H9 (cell line): ENCODE results near the gene BPIFA3. TPM values are rescaled to one million over a fixed set of nuclear protein-coding genes. Genes with fewer than 3 reads are reported as not detected.

Experiments used
- DNase-seq: peaks from one replicate; pipeline ENCODE4 v3.0.0-alpha.2; 2017
- H2AFZ ChIP-seq: one replicate; pipeline ENCODE4 v1.6.1; 2013; ENCODE audit warnings: mild to moderate bottlenecking, low read length, control low read depth, moderate library complexity
- H2AK5ac ChIP-seq: 2 replicates; pipeline ENCODE4 v1.6.1; 2013; ENCODE audit warnings: low read length, control low read depth, mixed read lengths; ENCODE audit not compliant: insufficient read length
- H2BK120ac ChIP-seq: one replicate; pipeline ENCODE4 v1.6.1; 2013; ENCODE audit warnings: low read depth, mild to moderate bottlenecking, low read length, control low read depth, inconsistent platforms; ENCODE audit not compliant: poor library complexity, severe bottlenecking
- H2BK12ac ChIP-seq: 2 replicates; pipeline ENCODE4 v1.6.1; 2013; ENCODE audit warnings: low read length, control low read depth, mixed read lengths, low read depth; ENCODE audit not compliant: insufficient read length
- H2BK15ac ChIP-seq: 2 replicates; pipeline ENCODE4 v1.6.1; 2013; ENCODE audit warnings: low read depth, low read length, control low read depth
- H2BK20ac ChIP-seq: one replicate; pipeline ENCODE4 v1.6.1; 2013; ENCODE audit warnings: low read depth, mild to moderate bottlenecking, low read length, control low read depth, inconsistent platforms; ENCODE audit not compliant: poor library complexity, severe bottlenecking
- H2BK5ac ChIP-seq: 2 replicates; pipeline ENCODE4 v1.6.1; 2013; ENCODE audit warnings: low read length, control low read depth, mixed read lengths; ENCODE audit not compliant: insufficient read length
- H3K14ac ChIP-seq: 2 replicates; pipeline ENCODE4 v1.6.1; 2013; ENCODE audit warnings: low read length, control low read depth; ENCODE audit not compliant: insufficient read depth
- H3K18ac ChIP-seq: 2 replicates; pipeline ENCODE4 v1.6.1; 2013; ENCODE audit warnings: low read depth, mild to moderate bottlenecking, mixed read lengths, low read length, control low read depth; ENCODE audit not compliant: insufficient read length
- H3K23ac ChIP-seq: 2 replicates; pipeline ENCODE4 v1.6.1; 2013; ENCODE audit warnings: low read length, control low read depth, mixed read lengths, low read depth; ENCODE audit not compliant: insufficient read length
- H3K23me2 ChIP-seq: 2 replicates; pipeline ENCODE4 v1.6.1; 2013; ENCODE audit warnings: low read depth, mild to moderate bottlenecking, mixed read lengths, low read length, control low read depth; ENCODE audit not compliant: insufficient read length, poor library complexity, severe bottlenecking
- H3K27ac ChIP-seq: 2 replicates; pipeline ENCODE4 v1.5.1; 2013; ENCODE audit warnings: low read length, control low read depth, mixed read lengths, low read depth; ENCODE audit not compliant: insufficient read length
- H3K27me3 ChIP-seq: 2 replicates; pipeline ENCODE4 v1.6.1; 2013; ENCODE audit warnings: low read length, control low read depth, inconsistent platforms; ENCODE audit not compliant: insufficient read depth
- H3K4ac ChIP-seq: 2 replicates; pipeline ENCODE4 v1.6.1; 2013; ENCODE audit warnings: low read depth, mild to moderate bottlenecking, control low read depth, inconsistent platforms, low read length, moderate library complexity
- H3K4me1 ChIP-seq: 2 replicates; pipeline ENCODE4 v1.6.1; 2013; ENCODE audit warnings: low read length, control low read depth, inconsistent platforms; ENCODE audit not compliant: insufficient read depth
- H3K4me2 ChIP-seq: 2 replicates; pipeline ENCODE4 v1.6.1; 2013; ENCODE audit warnings: low read length, control low read depth, mixed read lengths; ENCODE audit not compliant: insufficient read length, insufficient read depth
- H3K56ac ChIP-seq: 2 replicates; pipeline ENCODE4 v1.6.1; 2013; ENCODE audit warnings: low read depth, mild to moderate bottlenecking, mixed read lengths, low read length, control low read depth; ENCODE audit not compliant: insufficient read length
- H3K79me1 ChIP-seq: 2 replicates; pipeline ENCODE4 v1.6.1; 2013; ENCODE audit warnings: low read depth, mild to moderate bottlenecking, moderate library complexity, low read length, control low read depth, inconsistent platforms; ENCODE audit not compliant: insufficient read depth, poor library complexity, severe bottlenecking
- H3K79me2 ChIP-seq: 2 replicates; pipeline ENCODE4 v1.6.1; 2013; ENCODE audit warnings: low read length, control low read depth, inconsistent platforms; ENCODE audit not compliant: insufficient read depth
- H3K9ac ChIP-seq: 2 replicates; pipeline ENCODE4 v1.6.1; 2013; ENCODE audit warnings: low read length, control low read depth, mixed read lengths; ENCODE audit not compliant: insufficient read length; ENCODE audit errors: extremely low read depth
- H3K9me3 ChIP-seq: one replicate; pipeline ENCODE4 v1.6.1; 2013; ENCODE audit warnings: low read depth, low read length, inconsistent platforms; ENCODE audit not compliant: control insufficient read depth
- H3T11ph ChIP-seq: one replicate; pipeline ENCODE4 v1.6.1; 2013; ENCODE audit warnings: mild to moderate bottlenecking, low read length, control low read depth, inconsistent platforms
- H4K20me1 ChIP-seq: one replicate; pipeline ENCODE4 v1.6.1; 2013; ENCODE audit not compliant: control insufficient read depth, insufficient read length, insufficient read depth
- H4K5ac ChIP-seq: 2 replicates; pipeline ENCODE4 v1.6.1; 2013; ENCODE audit warnings: low read depth, mild to moderate bottlenecking, mixed read lengths, low read length, control low read depth; ENCODE audit not compliant: insufficient read length
- H4K8ac ChIP-seq: replicated peaks from 2 replicates; pipeline ENCODE4 v1.6.1; 2013; ENCODE audit warnings: low read length, control low read depth, mixed read lengths, low read depth; ENCODE audit not compliant: insufficient read length
- H4K91ac ChIP-seq: 2 replicates; pipeline ENCODE4 v1.6.1; 2013; ENCODE audit warnings: low read depth, mild to moderate bottlenecking, moderate library complexity, mixed read lengths, low read length, control low read depth; ENCODE audit not compliant: insufficient read length
- H3K27ac Mint-ChIP-seq, 3 experiments: 2 replicates in 2 of 3; 3 replicates in 1 of 3; pipeline ENCODE4 v1.8.0; 2020 to 2021; ENCODE audit warnings: mixed read lengths in 3 of 3, mild to moderate bottlenecking in 1 of 3, moderate library complexity in 1 of 3
- H3K27me3 Mint-ChIP-seq: 2 replicates; pipeline ENCODE4 v1.8.0; 2021; ENCODE audit warnings: low read depth, mild to moderate bottlenecking, moderate library complexity, mixed read lengths
- H3K36me3 Mint-ChIP-seq, 3 experiments: 2 replicates in 2 of 3; 3 replicates in 1 of 3; pipeline ENCODE4 v1.8.0; 2020 to 2021; ENCODE audit warnings: low read depth in 3 of 3, mixed read lengths in 3 of 3; ENCODE audit not compliant: insufficient read depth in 1 of 3
- H3K4me1 Mint-ChIP-seq, 2 experiments: 2 replicates each; pipeline ENCODE4 v1.8.0; 2020; ENCODE audit warnings: mixed read lengths in 2 of 2
- H3K4me3 Mint-ChIP-seq, 2 experiments: 2 replicates in 1 of 2; 3 replicates in 1 of 2; pipeline ENCODE4 v1.8.0; 2020 to 2021; ENCODE audit warnings: mild to moderate bottlenecking in 2 of 2, mixed read lengths in 2 of 2, moderate library complexity in 1 of 2
- H3K9me3 Mint-ChIP-seq, 2 experiments: 2 replicates in 1 of 2; 3 replicates in 1 of 2; pipeline ENCODE4 v1.8.0; 2020; ENCODE audit warnings: mild to moderate bottlenecking in 2 of 2, mixed read lengths in 2 of 2, moderate library complexity in 1 of 2
- CTCF ChIP-seq: fragments of 200-600 bp; sonication (generic); conservative IDR thresholded peaks from 3 replicates; pipeline ENCODE4 v1.8.0; 2021; ENCODE audit warnings: antibody characterized with exemption, mild to moderate bottlenecking
- WGBS: extraction: QIAGEN DNeasy Blood & Tissue Kit; methylation state at CpG from one replicate; pipeline ENCODE4 v1.1.7; 2013; ENCODE audit warnings: missing lambda C conversion rate, low lambda C conversion rate, mixed read lengths; ENCODE audit not compliant: insufficient read length; ENCODE audit errors: extremely low coverage; 5-methylcytosine and 5-hydroxymethylcytosine counted together
- total RNA-seq: library from RNA; stranded (reverse); gene quantifications from 2 replicates; pipeline ENCODE4 v1.2.1, GENCODE V29; 2021

Gene BPIFA3
- total RNA-seq, 1 experiment from 2014 or later: not detected

DNA sequence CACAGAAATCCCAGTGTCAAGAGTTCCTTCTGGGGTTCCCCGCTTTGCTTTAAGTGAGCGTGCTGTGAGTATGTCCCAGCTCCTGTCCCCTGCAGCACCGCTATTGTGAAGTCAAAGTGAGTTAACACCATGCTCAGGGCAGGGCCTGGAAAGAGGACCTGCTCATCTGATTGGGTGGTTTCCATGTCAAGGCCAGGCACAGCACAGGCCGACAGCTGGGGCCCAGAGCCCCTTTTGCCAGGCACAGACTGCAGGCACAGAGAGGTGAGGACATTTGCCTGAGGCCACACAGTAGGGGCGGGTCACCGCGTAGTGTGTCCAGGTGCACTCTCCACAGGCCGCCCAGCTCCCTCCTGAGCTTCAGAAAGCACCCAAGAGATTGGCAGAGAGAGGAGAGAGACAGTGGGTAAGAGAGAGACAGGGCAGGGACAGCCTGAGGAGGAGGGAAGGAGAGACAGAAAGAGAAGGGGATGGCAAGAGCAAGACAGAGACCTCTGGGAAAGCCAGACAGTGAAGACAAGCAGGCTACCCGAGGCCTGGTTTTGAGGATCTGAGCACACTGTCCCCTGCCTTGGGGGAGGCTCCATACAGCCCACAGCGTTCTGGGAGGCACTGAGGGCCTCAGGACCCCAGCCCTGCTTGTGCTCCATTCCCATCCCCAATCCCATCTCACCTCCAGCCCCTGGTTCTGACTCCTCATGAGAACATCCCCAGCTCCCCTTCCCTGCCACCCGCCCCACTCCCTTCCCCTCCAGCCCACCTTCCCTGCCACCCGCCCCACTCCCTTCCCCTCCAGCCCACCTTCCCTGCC, 59.4 kb downstream of the BPIFA3 start:
- Histone ChIP-seq H4K8ac (no peak overlapping the region), H4K5ac (no peak overlapping the region), H3K14ac (no peak overlapping the region), H3T11ph (no peak overlapping the region), H3K79me2 (no peaks in the 10 kb centered on the region), H3K27ac (no peak overlapping the region), H3K27me3 (no peaks in the 10 kb centered on the region), H2BK15ac (no peak overlapping the region), H3K56ac (no peak overlapping the region), H4K20me1 (peaks cover 2% of the 10 kb centered on the region), H2BK12ac (no peak overlapping the region), H3K23ac (no peak overlapping the region), H3K79me1 (no peaks in the 10 kb centered on the region), H2BK120ac (no peak overlapping the region), H4K91ac (no peak overlapping the region), H2BK20ac (no peak overlapping the region), H3K4me2 (no peak overlapping the region), H3K9ac (no peak overlapping the region), H2BK5ac (no peak overlapping the region), H3K4me1 (no peaks in the 10 kb centered on the region; the same call in 1 of the 2 replicates), H3K18ac (no peak overlapping the region), H3K23me2 (no peaks in the 10 kb centered on the region), H3K4ac (no peak overlapping the region), H3K9me3 (no peaks in the 10 kb centered on the region), H2AK5ac (no peak overlapping the region), H2AFZ (no peak overlapping the region)
- no peaks in the 10 kb centered on the region for H3K36me3 Mint-ChIP-seq
- peaks cover 15% of the 10 kb centered on the region for H3K27me3 Mint-ChIP-seq
- H3K27ac Mint-ChIP-seq: no peak overlapping the region; a peak in 1 of 7 replicates
- WGBS: no CpG with 5 or more reads among the region's 12 CpGs
- TF ChIP-seq CTCF: no peak
- no peak overlapping the region for H3K4me3 Mint-ChIP-seq
- no peaks in the 10 kb centered on the region for H3K9me3 Mint-ChIP-seq
- H3K4me1 Mint-ChIP-seq: peaks cover 19 to 30% of the 10 kb centered on the region in 2 experiments
- peak; percentile 41 for DNase-seq

Other genes starting within 250 kb of the BPIFA3 start
- not detected in 2 replicates for gene SUN5, start 212.9 kb upstream of the BPIFA3 start, total RNA-seq
- not detected in 2 replicates for gene BPIFB2, start 209.6 kb upstream of the BPIFA3 start, total RNA-seq
- gene BPIFB6, start 185.7 kb upstream of the BPIFA3 start, total RNA-seq: not detected in 2 replicates
- not detected in 2 replicates for gene BPIFB3, start 163.4 kb upstream of the BPIFA3 start, total RNA-seq
- gene BPIFB4, start 137.7 kb upstream of the BPIFA3 start, total RNA-seq: not detected in 2 replicates
- gene BPIFA2, start 49.2 kb upstream of the BPIFA3 start, total RNA-seq: not detected in 2 replicates
- not detected in 2 replicates for gene BPIFA1, start 18.6 kb downstream of the BPIFA3 start, total RNA-seq
- not detected in 2 replicates for gene BPIFB1, start 65.9 kb downstream of the BPIFA3 start, total RNA-seq
- gene CDK5RAP1, start 184.2 kb downstream of the BPIFA3 start, total RNA-seq: 66.4 and 69.2 TPM in 2 replicates
- 9.9 and 10.2 TPM in 2 replicates for gene SNTA1, start 226.4 kb downstream of the BPIFA3 start, total RNA-seq